IMR-90 (cell line): Measurements from ENCODE around the gene CD72. TPM values are rescaled to one million over a fixed set of nuclear protein-coding genes. Genes with fewer than 3 reads are reported as not detected.

Source experiments
- ATAC-seq: fragments of 200-7000 bp; cut with Tn5 transposase; 2 replicates; pipeline ENCODE4 v1.9.1; 2020; ENCODE audit warnings: low read depth, mild to moderate bottlenecking, moderate library complexity
- BruUV-seq: library from RNA; stranded (reverse); fragments of 400-500 nt; replicated peaks from 2 replicates; lab custom pipeline; 2021; lab: Mats Ljungman, UMichigan
- CTCF ChIA-PET: fragments of 300-600 bp; formaldehyde crosslinking; extraction: SDS; loops from one replicate; lab custom pipeline; 2021; ENCODE audit warnings: antibody characterized with exemption; lab: Yijun Ruan, JAX
- POLR2A ChIA-PET: fragments of 300-600 bp; sonication (Branson Sonifier 250); formaldehyde crosslinking; loops from one replicate; lab custom pipeline; 2022; ENCODE audit warnings: antibody characterized with exemption; ENCODE audit not compliant: unreplicated experiment; lab: Charles Lee
- DNase-seq: peaks from one replicate; pipeline ENCODE4 v3.0.0; 2013
- H2AFZ ChIP-seq: replicated peaks from 2 replicates; pipeline ENCODE3; 2013; ENCODE audit warnings: low read length, mild to moderate bottlenecking; ENCODE audit not compliant: poor library complexity
- H2AK5ac ChIP-seq: 2 replicates; pipeline ENCODE4 v1.6.1; 2013; ENCODE audit warnings: low read depth, low read length, inconsistent platforms
- H2AK9ac ChIP-seq: replicated peaks from 2 replicates; pipeline ENCODE3; 2013; ENCODE audit warnings: mild to moderate bottlenecking, low read depth, low read length, moderate library complexity; ENCODE audit not compliant: poor library complexity
- H2BK120ac ChIP-seq: 2 replicates; pipeline ENCODE4 v1.6.1; 2013; ENCODE audit warnings: low read depth, low read length, inconsistent platforms
- H2BK15ac ChIP-seq: 3 replicates; pipeline ENCODE4 v1.6.1; 2013; ENCODE audit warnings: low read depth, low read length, inconsistent platforms
- H2BK20ac ChIP-seq: 2 replicates; pipeline ENCODE4 v1.6.1; 2013; ENCODE audit warnings: low read depth, mild to moderate bottlenecking, inconsistent platforms, low read length, moderate library complexity
- H2BK5ac ChIP-seq: 2 replicates; pipeline ENCODE4 v1.6.1; 2013; ENCODE audit warnings: mild to moderate bottlenecking, low read depth, low read length, inconsistent platforms; ENCODE audit not compliant: poor library complexity, severe bottlenecking
- H3K14ac ChIP-seq: replicated peaks from 2 replicates; pipeline ENCODE4 v1.6.1; 2013; ENCODE audit warnings: low read depth, low read length, inconsistent platforms
- H3K18ac ChIP-seq: 2 replicates; pipeline ENCODE4 v1.6.1; 2013; ENCODE audit warnings: low read depth, low read length, control low read depth
- H3K23ac ChIP-seq: 2 replicates; pipeline ENCODE4 v1.6.1; 2013; ENCODE audit warnings: low read depth, low read length, inconsistent platforms
- H3K27ac ChIP-seq: 2 replicates; pipeline ENCODE4 v1.5.1; 2013; ENCODE audit warnings: mild to moderate bottlenecking, control low read depth, low read length; ENCODE audit not compliant: insufficient read depth
- H3K27me3 ChIP-seq: 2 replicates; pipeline ENCODE4 v1.6.1; 2013; ENCODE audit warnings: low read length; ENCODE audit not compliant: control insufficient read depth, insufficient read depth
- H3K36me3 ChIP-seq: 2 replicates; pipeline ENCODE4 v1.6.1; 2013; ENCODE audit warnings: low read length, mixed read lengths; ENCODE audit not compliant: control insufficient read depth, insufficient read depth
- H3K4ac ChIP-seq: 2 replicates; pipeline ENCODE4 v1.6.1; 2013; ENCODE audit warnings: low read depth, low read length, inconsistent platforms
- H3K4me1 ChIP-seq: 2 replicates; pipeline ENCODE4 v1.6.1; 2013; ENCODE audit warnings: low read length, mixed read lengths; ENCODE audit not compliant: control insufficient read depth, insufficient read depth
- H3K4me2 ChIP-seq: 2 replicates; pipeline ENCODE4 v1.6.1; 2013; ENCODE audit warnings: low read depth, mild to moderate bottlenecking, control low read depth, low read length, moderate library complexity
- H3K4me3 ChIP-seq: 2 replicates; pipeline ENCODE4 v1.5.1; 2013; ENCODE audit warnings: low read depth, mild to moderate bottlenecking, control low read depth, low read length, moderate library complexity; ENCODE audit not compliant: insufficient read depth
- H3K56ac ChIP-seq: 2 replicates; pipeline ENCODE4 v1.6.1; 2013; ENCODE audit warnings: low read length, inconsistent platforms; ENCODE audit not compliant: insufficient read depth; ENCODE audit errors: extremely low read depth
- H3K79me1 ChIP-seq, 2 experiments: 2 replicates each; pipeline ENCODE4 v1.6.1; 2013; ENCODE audit warnings: low read length in 2 of 2, inconsistent platforms in 1 of 2, low read depth in 1 of 2
- H3K9ac ChIP-seq: 2 replicates; pipeline ENCODE4 v1.6.1; 2013; ENCODE audit warnings: low read depth, low read length, control low read depth
- H3K9me1 ChIP-seq: 2 replicates; pipeline ENCODE4 v1.6.1; 2013; ENCODE audit warnings: low read length, inconsistent platforms; ENCODE audit not compliant: insufficient read depth
- H3K9me3 ChIP-seq: 2 replicates; pipeline ENCODE4 v1.6.1; 2013; ENCODE audit warnings: low read length; ENCODE audit not compliant: control insufficient read depth, insufficient read depth
- H4K20me1 ChIP-seq: 2 replicates; pipeline ENCODE4 v1.6.1; 2013; ENCODE audit warnings: low read length, inconsistent platforms; ENCODE audit not compliant: insufficient read depth
- H4K5ac ChIP-seq: 2 replicates; pipeline ENCODE4 v1.6.1; 2013; ENCODE audit warnings: mild to moderate bottlenecking, low read depth, low read length, control low read depth
- H4K8ac ChIP-seq, 2 experiments: 2 replicates each; pipeline ENCODE4 v1.6.1; 2013; ENCODE audit warnings: low read depth in 2 of 2, low read length in 2 of 2, control low read depth in 1 of 2, inconsistent platforms in 1 of 2
- H4K91ac ChIP-seq: 2 replicates; pipeline ENCODE4 v1.6.1; 2013; ENCODE audit warnings: low read depth, low read length, inconsistent platforms; ENCODE audit not compliant: insufficient read depth
- BHLHE40 ChIP-seq: fragments of 150-350 bp; IDR thresholded peaks from 2 replicates; pipeline ENCODE4 v1.6.1; 2016; ENCODE audit warnings: mild to moderate bottlenecking, low read depth, low read length
- CEBPB ChIP-seq: IDR thresholded peaks from 2 replicates; pipeline ENCODE4 v1.6.1; 2012; ENCODE audit warnings: low read depth, low read length, improper control_type of control experiment
- CHD1 ChIP-seq: IDR thresholded peaks from 2 replicates; pipeline ENCODE4 v1.6.1; 2012; ENCODE audit warnings: low read depth, low read length, improper control_type of control experiment
- ELK1 ChIP-seq: fragments of 150-350 bp; IDR thresholded peaks from 2 replicates; pipeline ENCODE4 v1.6.1; 2016; ENCODE audit warnings: low read depth, mild to moderate bottlenecking, low read length, moderate library complexity, borderline replicate concordance
- FOS ChIP-seq: fragments of 150-350 bp; IDR thresholded peaks from 2 replicates; pipeline ENCODE4 v1.6.1; 2016; ENCODE audit warnings: low read depth, low read length
- MAFK ChIP-seq: IDR thresholded peaks from 2 replicates; pipeline ENCODE4 v1.6.1; 2012; ENCODE audit warnings: low read depth, low read length, improper control_type of control experiment
- MAZ ChIP-seq: IDR thresholded peaks from 2 replicates; pipeline ENCODE4 v1.6.1; 2012; ENCODE audit warnings: low read depth, mild to moderate bottlenecking, low read length, improper control_type of control experiment, moderate library complexity, borderline replicate concordance
- MXI1 ChIP-seq: IDR thresholded peaks from 2 replicates; pipeline ENCODE4 v1.6.1; 2012; ENCODE audit warnings: low read depth, mild to moderate bottlenecking, low read length, moderate library complexity, borderline replicate concordance
- NFE2L2 ChIP-seq: fragments of 150-350 bp; IDR thresholded peaks from 2 replicates; pipeline ENCODE4 v1.6.1; 2016; ENCODE audit warnings: low read depth, mild to moderate bottlenecking, low read length
- POLR2A ChIP-seq: IDR thresholded peaks from 2 replicates; pipeline ENCODE4 v1.6.1; 2012; ENCODE audit warnings: mild to moderate bottlenecking, low read depth, low read length
- RAD21 ChIP-seq: IDR thresholded peaks from 2 replicates; pipeline ENCODE4 v1.6.1; 2012; ENCODE audit warnings: low read length, improper control_type of control experiment
- RCOR1 ChIP-seq: IDR thresholded peaks from 2 replicates; pipeline ENCODE4 v1.6.1; 2012; ENCODE audit warnings: mild to moderate bottlenecking, low read length, improper control_type of control experiment; ENCODE audit not compliant: insufficient replicate concordance
- RFX5 ChIP-seq: IDR thresholded peaks from 2 replicates; pipeline ENCODE4 v1.8.0; 2012; ENCODE audit warnings: low read depth, mild to moderate bottlenecking, low read length, moderate library complexity
- SMC3 ChIP-seq: fragments of 150-350 bp; IDR thresholded peaks from 2 replicates; pipeline ENCODE4 v1.6.1; 2016; ENCODE audit warnings: low read depth, mild to moderate bottlenecking, antibody characterized with exemption, low read length, moderate library complexity
- USF2 ChIP-seq: fragments of 150-350 bp; IDR thresholded peaks from 2 replicates; pipeline ENCODE4 v1.6.1; 2017; ENCODE audit warnings: mild to moderate bottlenecking, antibody characterized with exemption, low read length, low read depth
- WGBS, 2 experiments: methylation state at CpG; one replicate each; pipeline versions ENCODE4 v1.1.5 to v1.1.7; 2013; ENCODE audit warnings: missing lambda C conversion rate in 2 of 2; ENCODE audit not compliant: insufficient read length in 1 of 2; ENCODE audit errors: extremely low coverage in 2 of 2; 5-methylcytosine and 5-hydroxymethylcytosine counted together
- dilution Hi-C: fragments of 300-500 bp; cut with HindIII; formaldehyde crosslinking; loops from one replicate; pipeline ENCODE4 v1.14.3; 2018; ENCODE audit warnings: low sequenced_read_pairs; ENCODE audit not compliant: unreplicated experiment
- in situ Hi-C: fragments of 300-500 bp; cut with MboI; formaldehyde crosslinking; loops from 3 replicates; pipeline ENCODE4 v1.14.3; 2019; ENCODE audit warnings: low sequenced_read_pairs, inconsistent platforms, mixed read lengths
- intact Hi-C: fragments of 100-400 bp; cut with micrococcal nuclease; formaldehyde crosslinking; loops from 2 replicates; pipeline ENCODE4 v1.10.0; 2022
- polyA plus RNA-seq, 3 experiments: library from polyadenylated mRNA; depleted of rRNA; stranded (reverse); fragments of >200 nt; gene quantifications; 2 replicates each; pipeline ENCODE4 v1.2.3, GENCODE V29; 2012; ENCODE audit warnings: low replicate concordance in 1 of 3
- total RNA-seq: library from RNA; depleted of rRNA; stranded (reverse); fragments of >200 nt; gene quantifications from 2 replicates; pipeline ENCODE4 v1.2.3, GENCODE V29; 2012
- TF ChIP-seq, protein P1 (sequence below): conservative IDR thresholded peaks from 2 replicates; pipeline ENCODE4 v1.5.1; 2012; ENCODE audit warnings: mild to moderate bottlenecking, low read depth, low read length, improper control_type of control experiment

Gene CD72
- total and polyA plus RNA-seq, 2 of the 4 experiments (the other 2 are of a cell fraction): 0.36 to 0.58 TPM

- WGBS, 2 experiments: no CpG with 5 or more reads among the region's 5 CpGs
- DNase-seq (no peak), ATAC-seq (no peak)
- Histone ChIP-seq H3K23ac (peak overlapping the region; percentile 76; the same call in 1 of the 2 replicates), H2BK120ac (no peak overlapping the region), H4K91ac (no peak overlapping the region), H3K4me2 (peak overlapping the region; percentile 92), H3K14ac (peak overlapping the region; percentile 70; the same call in 1 of the 2 replicates), H3K9me1 (peaks cover 6% of the 10 kb centered on the region; the same call in 1 of the 2 replicates), H4K5ac (no peak overlapping the region), H3K4ac (peak overlapping the region; percentile 61), H3K9ac (peak overlapping the region; percentile 85), H3K27ac (peak overlapping the region; percentile 29), H2AK5ac (no peak overlapping the region), H3K4me1 (peaks cover 5% of the 10 kb centered on the region), H2BK5ac (no peak overlapping the region), H2BK15ac (no peak overlapping the region), H3K36me3 (peaks cover 27% of the 10 kb centered on the region), H4K20me1 (peaks cover 8% of the 10 kb centered on the region; the same call in 1 of the 2 replicates), H3K4me3 (peak overlapping the region; percentile 72), H3K27me3 (no peaks in the 10 kb centered on the region), H2AFZ (peak overlapping the region; percentile 88), H2BK20ac (no peak overlapping the region), H2AK9ac (peak overlapping the region; percentile 84), H3K79me1 (peaks cover 9 to 28% of the 10 kb centered on the region in 2 experiments; a peak in 3 of 4 replicates), H4K8ac (no peak overlapping the region), H3K18ac (no peak overlapping the region), H3K56ac (no peak overlapping the region), H3K9me3 (no peaks in the 10 kb centered on the region)
- intact Hi-C loops (loop anchor here (10.0 kb wide), 1 partner anchor 79 kb away; the partner anchor contains the start of gene TPM2), dilution Hi-C loops (no loop called here), in situ Hi-C loops (no loop called here)
- ChIA-PET CTCF (no interaction called here), POLR2A (no interaction called here)
- BruUV-seq: no TSS peak
- TF ChIP-seq USF2: no peak
- no peak for TF ChIP-seq MXI1
- TF ChIP-seq RAD21: no peak
- no peak for TF ChIP-seq RCOR1
- no peak for TF ChIP-seq CHD1
- no peak for TF ChIP-seq CEBPB
- no peak for TF ChIP-seq BHLHE40
- no peak for TF ChIP-seq NFE2L2
- no peak for TF ChIP-seq POLR2A
- no peak for TF ChIP-seq RFX5
- no peak for TF ChIP-seq MAFK
- TF ChIP-seq, protein P1, sequence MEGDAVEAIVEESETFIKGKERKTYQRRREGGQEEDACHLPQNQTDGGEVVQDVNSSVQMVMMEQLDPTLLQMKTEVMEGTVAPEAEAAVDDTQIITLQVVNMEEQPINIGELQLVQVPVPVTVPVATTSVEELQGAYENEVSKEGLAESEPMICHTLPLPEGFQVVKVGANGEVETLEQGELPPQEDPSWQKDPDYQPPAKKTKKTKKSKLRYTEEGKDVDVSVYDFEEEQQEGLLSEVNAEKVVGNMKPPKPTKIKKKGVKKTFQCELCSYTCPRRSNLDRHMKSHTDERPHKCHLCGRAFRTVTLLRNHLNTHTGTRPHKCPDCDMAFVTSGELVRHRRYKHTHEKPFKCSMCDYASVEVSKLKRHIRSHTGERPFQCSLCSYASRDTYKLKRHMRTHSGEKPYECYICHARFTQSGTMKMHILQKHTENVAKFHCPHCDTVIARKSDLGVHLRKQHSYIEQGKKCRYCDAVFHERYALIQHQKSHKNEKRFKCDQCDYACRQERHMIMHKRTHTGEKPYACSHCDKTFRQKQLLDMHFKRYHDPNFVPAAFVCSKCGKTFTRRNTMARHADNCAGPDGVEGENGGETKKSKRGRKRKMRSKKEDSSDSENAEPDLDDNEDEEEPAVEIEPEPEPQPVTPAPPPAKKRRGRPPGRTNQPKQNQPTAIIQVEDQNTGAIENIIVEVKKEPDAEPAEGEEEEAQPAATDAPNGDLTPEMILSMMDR: no peak
- no peak for TF ChIP-seq SMC3
- TF ChIP-seq FOS: no peak
- TF ChIP-seq ELK1: no peak
- TF ChIP-seq MAZ: no peak
These were observed 12.1 kb downstream of the CD72 start for GRCh38 chr9:35606138-35606504.
